Brain microvascular endothelial cell (primary cell): ENCODE measurements around the gene PPFIA3.

Source experiments
- DNase-seq: peaks from one replicate; pipeline ENCODE4 v3.0.0-alpha.2; 2020
- H3K27ac ChIP-seq: fragments of 250-450 bp; sonication (Bioruptor Pico); 2 replicates; pipeline ENCODE4 v1.5.1; 2020; ENCODE audit warnings: mild to moderate bottlenecking, moderate library complexity
- H3K27me3 ChIP-seq: fragments of 250-450 bp; sonication (Bioruptor Pico); replicated peaks from 2 replicates; pipeline ENCODE4 v1.5.1; 2020; ENCODE audit warnings: mild to moderate bottlenecking
- H3K36me3 ChIP-seq: fragments of 250-450 bp; sonication (Bioruptor Pico); replicated peaks from 2 replicates; pipeline ENCODE4 v1.5.1; 2020; ENCODE audit warnings: mild to moderate bottlenecking
- H3K4me3 ChIP-seq: 2 replicates; pipeline ENCODE4 v1.5.1; 2011; ENCODE audit warnings: low read depth, mild to moderate bottlenecking, control low read depth, low read length, moderate library complexity
- in situ Hi-C: cut with HindIII; loops from 2 replicates; pipeline ENCODE4 v1.10.0; 2017; ENCODE audit warnings: low sequenced_read_pairs, low pct_ligation_motif_present
- TF ChIP-seq, protein P1 (sequence below): IDR thresholded peaks from 2 replicates; pipeline ENCODE4 v1.5.1; 2011; ENCODE audit warnings: low read depth, mild to moderate bottlenecking, moderate library complexity, low read length, control low read depth, inconsistent platforms; ENCODE audit errors: missing control alignments

PPFIA3 gene

GRCh38 chr19:49113762-49114629 lies 5.3 kb upstream of the PPFIA3 start, which contains the start of gene LIN7B:
Gene LIN7B, plus strand, starts transcription at chr19:49114370. Its CDS starts 35 bp downstream, at chr19:49114405.
- DNase-seq = peak; percentile 17
- Histone ChIP-seq H3K36me3 (peaks cover 6% of the 10 kb centered on the region), H3K27me3 (no peaks in the 10 kb centered on the region), H3K27ac (no peak within 1 kb of the TSS), H3K4me3 (peak within 1 kb of the TSS; percentile 73)
- in situ Hi-C loops = no loop called here
- TF ChIP-seq, protein P1, sequence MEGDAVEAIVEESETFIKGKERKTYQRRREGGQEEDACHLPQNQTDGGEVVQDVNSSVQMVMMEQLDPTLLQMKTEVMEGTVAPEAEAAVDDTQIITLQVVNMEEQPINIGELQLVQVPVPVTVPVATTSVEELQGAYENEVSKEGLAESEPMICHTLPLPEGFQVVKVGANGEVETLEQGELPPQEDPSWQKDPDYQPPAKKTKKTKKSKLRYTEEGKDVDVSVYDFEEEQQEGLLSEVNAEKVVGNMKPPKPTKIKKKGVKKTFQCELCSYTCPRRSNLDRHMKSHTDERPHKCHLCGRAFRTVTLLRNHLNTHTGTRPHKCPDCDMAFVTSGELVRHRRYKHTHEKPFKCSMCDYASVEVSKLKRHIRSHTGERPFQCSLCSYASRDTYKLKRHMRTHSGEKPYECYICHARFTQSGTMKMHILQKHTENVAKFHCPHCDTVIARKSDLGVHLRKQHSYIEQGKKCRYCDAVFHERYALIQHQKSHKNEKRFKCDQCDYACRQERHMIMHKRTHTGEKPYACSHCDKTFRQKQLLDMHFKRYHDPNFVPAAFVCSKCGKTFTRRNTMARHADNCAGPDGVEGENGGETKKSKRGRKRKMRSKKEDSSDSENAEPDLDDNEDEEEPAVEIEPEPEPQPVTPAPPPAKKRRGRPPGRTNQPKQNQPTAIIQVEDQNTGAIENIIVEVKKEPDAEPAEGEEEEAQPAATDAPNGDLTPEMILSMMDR = peak; percentile 25

- Histone ChIP-seq H3K27ac (no peak overlapping the region), H3K4me3 (peak overlapping the region; percentile 73), H3K27me3 (no peaks in the 10 kb centered on the region), H3K36me3 (no peaks in the 10 kb centered on the region)
- in situ Hi-C loops = no loop called here
- peak; percentile 23 for DNase-seq
- TF ChIP-seq, protein P1 = no peak
Measured at GRCh38 chr19:49114630-49115363, 4.5 kb upstream of the PPFIA3 start.

GRCh38 chr19:49116544-49116943 lies 2.8 kb upstream of the PPFIA3 start:
- Histone ChIP-seq H3K27ac (no peak overlapping the region), H3K4me3 (no peak overlapping the region), H3K36me3 (no peaks in the 10 kb centered on the region), H3K27me3 (no peaks in the 10 kb centered on the region)
- DNase-seq = no peak
- TF ChIP-seq, protein P1 = no peak
- in situ Hi-C loops = no loop called here

DNA sequence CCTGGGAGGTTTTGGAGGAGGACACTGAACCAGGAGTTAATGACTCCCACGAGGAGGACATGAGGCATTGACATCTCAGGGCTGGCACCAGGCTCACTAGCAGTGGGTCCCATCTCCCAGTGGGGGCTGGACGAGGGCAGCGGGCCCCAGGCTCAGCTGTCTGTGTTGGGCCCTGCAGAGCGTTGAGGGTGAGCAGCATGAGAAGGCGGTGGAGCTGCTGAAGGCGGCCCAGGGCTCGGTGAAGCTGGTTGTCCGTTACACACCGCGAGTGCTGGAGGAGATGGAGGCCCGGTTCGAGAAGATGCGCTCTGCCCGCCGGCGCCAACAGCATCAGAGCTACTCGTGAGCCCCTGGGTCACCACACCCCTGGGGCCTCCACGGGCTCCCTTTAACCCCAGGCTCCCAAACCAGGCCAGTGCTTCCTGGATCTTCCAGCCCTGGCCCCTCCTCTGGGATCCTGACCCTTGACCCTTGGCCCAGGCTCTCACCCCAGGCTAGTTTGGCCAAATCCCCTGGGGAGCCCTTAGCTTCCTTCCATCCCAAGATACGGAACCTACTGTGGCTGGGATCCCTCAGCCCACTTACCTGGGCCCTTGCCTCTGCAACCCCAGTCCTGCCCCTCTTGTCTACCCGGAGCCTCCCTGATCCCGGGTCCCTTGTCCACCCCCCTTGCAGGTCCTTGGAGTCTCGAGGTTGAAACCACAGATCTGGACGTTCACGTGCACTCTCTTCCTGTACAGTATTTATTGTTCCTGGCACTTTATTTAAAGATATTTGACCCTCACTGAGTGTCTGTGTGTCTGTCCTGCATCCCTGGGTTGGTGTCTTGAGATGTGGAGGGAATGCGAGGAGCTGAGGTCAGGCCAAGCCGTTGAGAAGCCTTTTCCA lies 1.4 kb upstream of the PPFIA3 start:
- TF ChIP-seq, protein P1 = no peak
- Histone ChIP-seq H3K27me3 (no peaks in the 10 kb centered on the region), H3K36me3 (no peaks in the 10 kb centered on the region), H3K4me3 (peak overlapping the region; percentile 68), H3K27ac (peak overlapping the region; percentile 73)
- in situ Hi-C loops = no loop called here
- no peak for DNase-seq

- Histone ChIP-seq H3K4me3 (peak within 1 kb of the TSS; percentile 68), H3K36me3 (no peaks in the 10 kb centered on the region), H3K27ac (peak within 1 kb of the TSS; percentile 73), H3K27me3 (no peaks in the 10 kb centered on the region)
- DNase-seq = peak; percentile 81
- TF ChIP-seq, protein P1 = no peak
- in situ Hi-C loops = no loop called here
Measured at GRCh38 chr19:49118565-49119410, 556 bp upstream of the PPFIA3 start, which contains the start of gene C19orf73. Gene C19orf73, minus strand, starts transcription at chr19:49119143. Its CDS starts 121 bp downstream, at chr19:49119022.
